ENCODE data around the gene CELF4.

DNA sequence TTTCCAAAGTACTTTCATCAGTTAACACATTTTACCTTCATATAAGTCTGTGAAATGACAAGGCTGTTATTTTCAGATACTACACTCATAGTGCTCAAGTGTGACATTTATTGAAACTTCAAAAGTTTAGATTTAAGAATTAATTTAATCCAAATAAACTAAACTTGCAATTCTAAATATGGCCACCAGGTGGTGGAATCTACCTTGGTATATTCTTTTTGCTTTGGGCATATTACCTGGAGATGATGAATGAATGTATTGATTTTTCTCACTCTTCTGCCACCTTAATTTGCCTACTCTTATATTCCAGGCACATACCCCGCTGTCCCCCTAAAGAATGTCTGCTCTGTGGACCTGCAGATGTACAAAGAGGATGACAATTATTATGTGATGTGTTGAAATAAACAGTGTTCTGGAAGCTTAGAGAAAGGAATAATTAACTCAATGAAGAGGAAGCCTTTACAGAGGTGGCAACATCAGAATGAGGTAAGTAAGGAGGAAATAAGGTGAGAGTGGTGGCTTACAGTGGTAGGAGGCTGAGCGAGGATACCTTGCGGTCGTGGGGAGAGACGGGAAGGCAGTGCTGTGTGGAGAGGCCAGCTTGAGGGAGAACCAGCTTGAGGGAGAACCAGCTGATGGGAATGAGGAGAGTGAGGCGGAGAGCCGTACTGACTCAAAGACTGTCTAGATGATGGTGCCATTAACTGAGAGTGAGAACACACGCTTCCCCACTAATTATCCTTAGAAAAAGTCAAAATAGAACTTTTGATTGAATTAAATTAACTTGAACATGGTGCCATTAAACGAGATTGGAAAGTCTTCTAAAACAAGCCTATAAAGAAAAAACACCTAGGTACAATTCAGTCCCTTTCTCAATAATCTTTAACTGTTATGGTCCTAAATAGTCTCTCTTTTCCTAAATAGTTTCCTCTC is 179.5 kb downstream of the CELF4 start:
- TF ChIP-seq POLR2AphosphoS5 (IDR thresholded peaks at IDR 0.05; ENCODE audit: low read depth, low read length) = no peak
- no peak for TF ChIP-seq POLR2A (IDR thresholded peaks at IDR 0.05; ENCODE audit: low read depth, low read length)

Data from GM12891 (cell line).